HEK293 (cell line): ENCODE measurements around the gene GPHN.
A peak's percentile ranks its signal among the peaks of the same experiment; 100 is the strongest.

Source experiments
- CTCF ChIA-PET: fragments of 350-600 bp; formaldehyde crosslinking; extraction: SDS; loops from one replicate; lab custom pipeline; 2021; ENCODE audit warnings: antibody characterized with exemption; lab: Yijun Ruan, JAX
- POLR2A ChIA-PET: fragments of 300-600 bp; formaldehyde crosslinking; extraction: SDS; loops from one replicate; lab custom pipeline; 2020; ENCODE audit warnings: antibody characterized with exemption, inconsistent platforms; lab: Yijun Ruan, JAX
- H3K27ac ChIP-seq: fragments of 200-500 bp; sonication (Bioruptor generic); 2 replicates; pipeline ENCODE4 v1.5.1; 2014; ENCODE audit warnings: low read depth, low read length, control low read depth, inconsistent platforms; ENCODE audit errors: extremely low read depth
- H3K36me3 ChIP-seq, 2 experiments: fragments of 200-500 bp in 1 of 2; sonication (Bioruptor generic) in 1 of 2; 1 replicate in 1 of 2; 2 replicates in 1 of 2; pipeline ENCODE4 v1.5.1; 2014 to 2017; ENCODE audit warnings: inconsistent platforms in 2 of 2, low read length in 2 of 2; ENCODE audit not compliant: control insufficient read depth in 2 of 2, insufficient read depth in 1 of 2
- H3K4me1 ChIP-seq: fragments of 200-500 bp; sonication (Bioruptor generic); 2 replicates; pipeline ENCODE4 v1.5.1; 2014; ENCODE audit warnings: mild to moderate bottlenecking, low read length, inconsistent platforms; ENCODE audit not compliant: control insufficient read depth, insufficient read depth
- H3K4me3 ChIP-seq: 2 replicates; pipeline ENCODE4 v1.5.1; 2011; ENCODE audit warnings: low read depth, mild to moderate bottlenecking, control low read depth, low read length, moderate library complexity
- H3K9me3 ChIP-seq: fragments of 200-500 bp; sonication (Bioruptor generic); 2 replicates; pipeline ENCODE4 v1.5.1; 2014; ENCODE audit warnings: low read depth, low read length, inconsistent platforms; ENCODE audit not compliant: control insufficient read depth, insufficient read depth
- ATF2 ChIP-seq: fragments of 450-650 bp; formaldehyde crosslinking; IDR thresholded peaks from 2 replicates; pipeline ENCODE4 v1.5.1; 2016; ENCODE audit warnings: missing biosample characterization, missing genetic modification characterization, low read depth
- BCL11A ChIP-seq: fragments of 450-650 bp; formaldehyde crosslinking; IDR thresholded peaks from 2 replicates; pipeline ENCODE4 v1.5.1; 2016; ENCODE audit warnings: low read depth, missing biosample characterization, missing genetic modification characterization
- GFI1B ChIP-seq: fragments of 450-650 bp; formaldehyde crosslinking; IDR thresholded peaks from 2 replicates; pipeline ENCODE4 v1.5.1; 2016; ENCODE audit warnings: missing biosample characterization, missing genetic modification characterization
- GLI2 ChIP-seq: fragments of 450-650 bp; formaldehyde crosslinking; IDR thresholded peaks from 2 replicates; pipeline ENCODE4; 2017; ENCODE audit warnings: missing biosample characterization, missing genetic modification characterization, low read depth, borderline replicate concordance
- PRDM6 ChIP-seq: fragments of 450-650 bp; formaldehyde crosslinking; IDR thresholded peaks from 2 replicates; pipeline ENCODE4 v1.5.1; 2017; ENCODE audit warnings: missing biosample characterization, missing genetic modification characterization
- YY1 ChIP-seq: fragments of 450-650 bp; formaldehyde crosslinking; IDR thresholded peaks from 2 replicates; pipeline ENCODE4 v1.5.1; 2018; ENCODE audit warnings: missing biosample characterization, missing genetic modification characterization
- ZBTB49 ChIP-seq: fragments of 450-650 bp; formaldehyde crosslinking; IDR thresholded peaks from 2 replicates; pipeline ENCODE4 v1.5.1; 2016; ENCODE audit warnings: missing biosample characterization, missing genetic modification characterization, low read depth
- ZEB2 ChIP-seq: fragments of 450-650 bp; formaldehyde crosslinking; IDR thresholded peaks from 2 replicates; pipeline ENCODE4 v1.5.1; 2016; ENCODE audit warnings: missing biosample characterization, missing genetic modification characterization
- ZFP69B ChIP-seq: fragments of 450-650 bp; formaldehyde crosslinking; IDR thresholded peaks from 2 replicates; pipeline ENCODE4 v1.5.1; 2016; ENCODE audit warnings: missing biosample characterization, missing genetic modification characterization
- ZNF132 ChIP-seq: fragments of 450-650 bp; formaldehyde crosslinking; IDR thresholded peaks from 2 replicates; pipeline ENCODE4 v1.5.1; 2017; ENCODE audit warnings: missing biosample characterization, missing genetic modification characterization, borderline replicate concordance
- ZNF239 ChIP-seq: fragments of 450-650 bp; formaldehyde crosslinking; IDR thresholded peaks from 2 replicates; pipeline ENCODE4 v1.5.1; 2016; ENCODE audit warnings: missing biosample characterization, missing genetic modification characterization
- ZNF26 ChIP-seq: fragments of 450-650 bp; formaldehyde crosslinking; IDR thresholded peaks from 2 replicates; pipeline ENCODE4 v1.5.1; 2016; ENCODE audit warnings: missing biosample characterization, missing genetic modification characterization
- ZNF488 ChIP-seq: fragments of 450-650 bp; formaldehyde crosslinking; IDR thresholded peaks from 2 replicates; pipeline ENCODE4 v1.5.1; 2016; ENCODE audit warnings: missing biosample characterization, missing genetic modification characterization
- ZNF501 ChIP-seq: fragments of 450-650 bp; formaldehyde crosslinking; IDR thresholded peaks from 2 replicates; pipeline ENCODE4 v1.5.1; 2016; ENCODE audit warnings: missing biosample characterization, missing genetic modification characterization
- ZNF513 ChIP-seq: fragments of 450-650 bp; IDR thresholded peaks from 2 replicates; pipeline ENCODE4 v1.5.1; 2018; ENCODE audit warnings: missing biosample characterization, missing genetic modification characterization
- ZNF549 ChIP-seq: fragments of 450-650 bp; IDR thresholded peaks from 2 replicates; pipeline ENCODE4 v1.5.1; 2018; ENCODE audit warnings: missing biosample characterization, missing genetic modification characterization, mild to moderate bottlenecking, inconsistent platforms, moderate library complexity
- ZNF561 ChIP-seq: fragments of 450-650 bp; IDR thresholded peaks from 2 replicates; pipeline ENCODE4 v1.5.1; 2018; ENCODE audit warnings: missing biosample characterization, missing genetic modification characterization, borderline replicate concordance
- ZNF600 ChIP-seq: fragments of 450-650 bp; formaldehyde crosslinking; IDR thresholded peaks from 2 replicates; pipeline ENCODE4 v1.5.1; 2016; ENCODE audit warnings: missing biosample characterization, missing genetic modification characterization

The GPHN gene

GRCh38 chr14:66628636-66629035 lies 120.7 kb downstream of the GPHN start (continued):
- TF ChIP-seq GFI1B (no peak), ZNF501 (tag by site-specific recombination) (no peak), ZNF513 (no peak), BCL11A (tag by site-specific recombination) (no peak), ZNF239 (tag by site-specific recombination) (no peak), GLI2 (tag by site-specific recombination) (no peak), ZNF132 (tag by site-specific recombination) (no peak), ZNF561 (tag by site-specific recombination) (no peak), ZNF488 (no peak)

- no peak overlapping the region for H3K4me3 ChIP-seq
- ChIA-PET POLR2A (no interaction called here), CTCF (no interaction called here)
- no peaks in the 10 kb centered on the region for H3K4me1 ChIP-seq
- H3K36me3 ChIP-seq: no peaks in the 10 kb centered on the region; a peak in 1 of 3 replicates
- H3K27ac ChIP-seq: no peak overlapping the region
- no peak for TF ChIP-seq ZFP69B (tag by site-specific recombination)
- no peak for TF ChIP-seq ZEB2 (tag by site-specific recombination)
- TF ChIP-seq ZNF26 (tag by site-specific recombination): no peak
- TF ChIP-seq ZNF600 (tag by site-specific recombination): no peak
- TF ChIP-seq PRDM6 (tag by site-specific recombination): 0 out of 2 replicates have a peak, but pooled peaks have one; percentile 7
- peak; percentile 37; the same call in 1 of the 2 replicates for TF ChIP-seq ATF2
- no peak for TF ChIP-seq ZNF239 (tag by site-specific recombination)
- TF ChIP-seq ZNF549 (tag by site-specific recombination): no peak
- no peak for TF ChIP-seq ZBTB49 (tag by site-specific recombination)
- no peak for TF ChIP-seq YY1 (tag by site-specific recombination)
- TF ChIP-seq ZNF501 (tag by site-specific recombination): no peak
- TF ChIP-seq ZNF488: no peak
- no peaks in the 10 kb centered on the region for H3K9me3 ChIP-seq
These were observed 121.6 kb downstream of the GPHN start for GRCh38 chr14:66629499-66629898.
